ENCODE results near the gene SLC46A1.

- no peak for TF ChIP-seq REST (IDR thresholded peaks at IDR 0.05; ENCODE audit: borderline replicate concordance)
- TF ChIP-seq TAF1 (IDR thresholded peaks at IDR 0.05; ENCODE audit: low read depth) = no peak
- TF ChIP-seq EZH2 (IDR thresholded peaks at IDR 0.05; ENCODE audit: borderline replicate concordance, insufficient read depth, low read length, poor library complexity, severe bottlenecking) = no peak
- no peak for TF ChIP-seq CTCF (IDR thresholded peaks at IDR 0.05; ENCODE audit: poor library complexity, severe bottlenecking)
- TF ChIP-seq RAD21 (conservative IDR thresholded peaks at IDR 0.05) = no peak
- TF ChIP-seq POLR2AphosphoS5 (IDR thresholded peaks at IDR 0.05) = no peak
These were observed 35.8 kb downstream of the SLC46A1 start, which contains the start of gene VTN for GRCh38 chr17:28370035-28370743.
